ENCODE data around the gene RBM17.
"Not testable (repeated sequence)": the region's sequence is repeated elsewhere in the genome, so short reads cannot be mapped to it uniquely, and the experiment has no call there.

The RBM17 gene

GRCh38 chr10:6110136-6110535 lies 21.3 kb downstream of the RBM17 start:
- no peak for DNase-seq (ENCODE audit: low read depth in 3 of 3)

DNA sequence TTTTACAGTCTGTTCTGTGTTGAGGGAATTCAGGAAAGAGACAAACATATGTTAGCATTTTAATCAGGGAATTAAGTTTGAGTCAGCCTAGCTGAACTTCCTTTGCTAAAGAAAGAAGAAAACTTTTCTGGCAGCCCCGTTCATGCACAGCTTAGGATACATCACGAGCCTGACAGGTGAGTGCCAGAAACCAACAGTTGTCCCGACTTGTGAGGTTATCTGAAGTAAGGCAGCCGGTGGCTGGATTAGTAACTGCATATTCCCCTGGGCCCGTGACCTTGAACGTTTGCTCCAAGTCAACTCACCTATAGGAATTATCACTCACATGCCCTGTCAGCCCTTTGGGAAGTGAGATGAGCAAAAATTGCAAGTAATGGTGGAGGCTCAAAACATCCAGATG lies 24.1 kb downstream of the RBM17 start:
- DNase-seq (ENCODE audit: low read depth in 3 of 3) = no peak

DNA sequence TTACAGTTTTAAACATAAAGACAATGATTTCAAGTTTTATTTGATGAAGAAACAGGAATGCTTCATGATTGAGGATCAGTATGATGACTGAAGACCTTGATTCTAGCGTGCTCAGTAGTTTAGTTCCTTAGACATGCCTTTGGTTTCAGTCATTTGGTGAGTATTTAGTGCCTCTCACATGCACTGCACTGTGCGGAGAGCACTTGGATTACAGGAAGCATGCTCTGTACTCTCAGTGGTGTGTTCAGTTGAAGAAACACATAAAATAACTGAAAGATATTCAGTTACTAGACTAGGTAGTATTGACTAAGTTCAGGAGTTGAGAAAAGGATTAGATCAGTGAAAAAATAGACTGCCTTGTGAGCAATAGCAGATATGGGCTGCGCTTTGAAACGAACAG lies 25.5 kb downstream of the RBM17 start:
- no peak for DNase-seq (ENCODE audit: low read depth in 3 of 3)

DNA sequence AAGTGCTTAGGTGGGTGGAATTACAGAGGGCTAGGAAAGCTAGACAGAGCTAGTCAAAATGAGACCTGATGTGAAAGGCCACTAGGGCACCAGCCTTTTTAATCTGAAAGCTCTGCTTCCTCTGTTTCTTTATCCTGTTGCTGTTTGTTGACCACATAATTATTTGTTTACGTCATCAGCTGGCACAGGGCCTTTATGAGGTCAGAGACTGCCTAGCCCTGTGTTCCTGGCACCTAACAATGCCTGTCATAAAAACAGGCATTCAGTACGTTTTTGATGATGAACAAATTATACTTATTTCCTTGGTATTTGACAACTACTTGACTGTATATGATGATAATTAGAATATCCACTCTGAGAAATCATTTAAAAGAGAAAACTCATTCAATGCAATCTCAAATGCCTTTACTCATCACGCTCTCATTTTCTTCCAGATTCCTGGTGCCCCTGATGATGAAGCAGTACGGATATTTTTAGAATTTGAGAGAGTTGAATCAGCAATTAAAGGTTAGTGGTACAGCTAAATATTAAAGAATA lies 26.0 kb downstream of the RBM17 start:
- DNase-seq (ENCODE audit: low read depth in 3 of 3) = no peak

- no peak for DNase-seq (ENCODE audit: low read depth in 3 of 3)
These were observed 26.6 kb downstream of the RBM17 start for GRCh38 chr10:6115411-6115810.

- DNase-seq (ENCODE audit: low read depth in 3 of 3) = no peak
These were observed 27.1 kb downstream of the RBM17 start for GRCh38 chr10:6115824-6116350.

GRCh38 chr10:6116806-6117205 lies 28.0 kb downstream of the RBM17 start:
- DNase-seq (ENCODE audit: low read depth in 3 of 3) = no peak

DNA sequence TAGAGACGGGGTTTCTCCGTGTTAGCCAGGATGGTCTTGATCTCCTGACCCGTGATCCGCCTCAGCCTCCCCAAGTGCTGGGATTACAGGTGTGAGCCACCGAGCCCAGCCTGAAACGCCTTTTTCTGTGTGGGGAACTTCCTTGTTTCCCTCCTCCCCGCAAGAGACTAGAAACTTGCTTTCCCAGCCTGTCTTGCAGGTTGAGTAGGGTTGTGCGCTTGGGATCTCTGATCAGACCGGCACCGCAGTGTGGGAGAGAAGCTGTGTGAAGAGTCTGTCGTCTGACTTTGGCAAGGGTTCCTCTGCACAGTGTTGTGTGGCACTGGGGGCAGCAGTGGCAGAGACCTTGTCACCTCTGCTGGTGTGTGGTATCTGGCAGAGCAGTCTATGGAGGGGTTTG lies 28.9 kb downstream of the RBM17 start:
- no peak for DNase-seq (ENCODE audit: low read depth in 3 of 3)

DNA sequence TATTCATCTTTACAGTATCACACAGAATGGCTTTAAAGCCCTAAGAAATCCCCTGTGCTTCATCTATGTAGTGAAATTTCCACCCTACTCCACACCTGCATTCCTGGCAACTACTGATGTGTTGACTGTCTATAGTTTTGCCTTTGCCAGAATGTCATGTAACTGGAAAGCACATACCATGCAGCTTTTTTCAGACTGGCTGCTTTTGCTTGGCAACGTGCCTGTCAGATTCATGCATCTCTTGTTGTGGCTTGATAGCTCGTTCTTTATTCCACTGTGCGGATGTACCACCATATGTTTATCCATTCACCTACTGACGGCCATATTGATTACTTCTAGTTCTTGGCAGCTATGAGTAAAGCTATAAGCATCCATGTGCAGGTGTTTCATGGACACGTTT lies 30.6 kb downstream of the RBM17 start:
- no peak for DNase-seq (ENCODE audit: low read depth in 3 of 3)

- DNase-seq (ENCODE audit: low read depth in 3 of 3) = no peak
These were observed 31.1 kb downstream of the RBM17 start for GRCh38 chr10:6119962-6120361.

- no peak for DNase-seq (ENCODE audit: low read depth in 3 of 3)
These were observed 31.9 kb downstream of the RBM17 start for GRCh38 chr10:6120691-6121090.

DNA sequence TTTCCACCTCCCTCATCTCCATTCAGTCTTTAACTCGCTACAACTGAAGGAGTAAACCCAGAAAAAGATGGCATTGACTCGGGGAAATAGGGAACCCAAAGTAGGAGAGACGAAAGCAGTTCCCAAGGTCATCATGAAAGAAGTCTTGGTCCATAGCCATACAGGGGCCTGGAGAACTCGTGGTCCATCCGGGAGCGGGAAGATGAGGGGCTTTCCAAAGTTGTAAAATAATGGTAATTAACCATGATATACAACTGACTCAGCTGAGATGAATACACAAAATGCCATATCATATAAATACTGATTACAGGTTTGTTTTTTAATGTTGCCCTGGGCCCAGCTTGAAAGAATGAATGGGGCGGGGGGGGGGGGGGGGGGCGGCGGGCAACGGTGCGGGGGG lies 32.3 kb downstream of the RBM17 start:
- no peak for DNase-seq (ENCODE audit: low read depth in 3 of 3)

- DNase-seq (ENCODE audit: low read depth in 3 of 3) = no peak
These were observed 34.7 kb downstream of the RBM17 start for GRCh38 chr10:6123532-6123931.

- no peak for DNase-seq (ENCODE audit: low read depth in 3 of 3)
These were observed 35.8 kb downstream of the RBM17 start for GRCh38 chr10:6124666-6125065.

- not testable (repeated sequence) for DNase-seq (ENCODE audit: low read depth in 3 of 3)
These were observed 38.6 kb downstream of the RBM17 start for GRCh38 chr10:6127461-6127860.

DNA sequence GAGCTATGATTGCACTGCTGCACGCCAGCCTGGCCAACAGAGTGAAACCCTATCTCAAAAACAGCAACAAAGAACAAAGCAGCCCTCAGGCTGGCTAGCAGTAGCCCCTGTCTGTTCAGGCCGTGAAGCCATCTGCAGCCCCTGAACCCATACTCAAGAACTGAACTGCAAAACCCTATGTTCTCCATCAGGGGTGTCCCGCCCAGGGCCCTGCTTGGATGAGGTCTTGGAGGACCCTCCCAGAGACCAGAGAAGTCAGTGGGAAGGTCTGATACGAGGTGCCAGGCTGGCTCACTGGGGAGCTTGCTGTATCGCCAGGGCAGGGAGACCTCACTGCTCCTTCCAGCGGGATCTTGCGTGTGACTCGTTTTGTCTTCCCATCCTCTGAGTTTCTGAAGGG lies 39.3 kb downstream of the RBM17 start:
- DNase-seq (ENCODE audit: low read depth in 3 of 3) = no peak

DNA sequence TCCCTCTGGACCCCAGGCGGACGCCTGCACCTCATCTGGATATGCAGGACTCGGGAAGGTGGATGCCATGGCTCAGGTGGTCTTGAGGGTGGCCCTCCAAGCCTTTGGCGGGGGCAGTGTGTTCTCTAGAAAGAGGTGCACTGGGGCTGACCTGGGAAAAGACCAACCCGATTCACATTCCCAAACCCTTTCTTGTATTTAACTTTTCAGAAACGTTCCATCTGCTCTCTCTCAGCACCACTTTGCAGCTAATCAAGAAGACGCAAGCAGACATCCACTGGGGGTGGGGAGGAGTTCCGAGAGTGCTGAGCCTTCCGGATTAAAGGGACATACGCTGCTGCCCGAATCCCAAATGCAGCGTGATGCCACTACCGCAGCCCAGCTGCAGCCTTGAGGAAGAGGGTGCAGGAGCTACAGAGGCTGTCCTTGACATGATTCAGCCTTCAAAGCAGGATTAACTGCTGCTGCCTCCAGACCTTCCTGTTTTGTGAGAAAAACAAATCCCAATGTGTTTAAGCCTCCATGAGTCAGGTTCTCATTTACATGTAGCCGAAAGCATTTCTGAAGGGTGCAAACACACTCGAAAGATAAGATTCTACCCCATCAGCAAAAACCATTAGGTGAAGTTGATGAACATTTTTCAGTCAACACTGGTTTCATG lies 39.9 kb downstream of the RBM17 start:
- no peak for DNase-seq (ENCODE audit: low read depth in 3 of 3)

DNA sequence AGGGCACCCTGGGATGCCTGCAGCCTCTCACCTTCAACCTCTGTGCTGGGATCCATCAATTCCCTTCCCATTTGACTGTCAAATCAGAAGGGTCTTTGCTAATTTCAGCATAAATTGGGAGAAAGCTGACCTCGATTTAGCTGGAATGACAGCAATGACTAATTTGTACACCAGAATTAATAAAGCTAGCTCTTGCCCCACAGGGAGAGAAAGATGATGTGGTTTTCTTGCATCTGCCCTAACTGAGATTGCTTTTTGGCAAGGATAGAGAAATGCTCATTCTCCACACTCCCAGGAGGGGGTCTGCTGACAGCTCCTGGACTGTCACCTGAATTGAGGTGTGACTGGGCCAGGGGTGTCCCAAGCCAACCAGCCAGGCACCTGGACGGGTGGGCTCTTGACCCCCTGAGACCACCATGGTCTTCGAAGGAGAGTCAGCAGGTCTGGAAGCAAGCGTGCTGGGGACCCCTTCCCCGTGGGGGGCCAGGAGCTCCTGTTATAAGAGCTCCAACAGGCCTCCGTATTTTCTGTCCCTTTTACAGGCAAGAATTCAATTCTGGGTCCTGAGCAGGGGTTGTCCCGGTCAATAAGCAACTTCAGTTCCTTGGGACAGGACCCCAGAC lies 42.1 kb downstream of the RBM17 start:
- no peak for DNase-seq (ENCODE audit: low read depth in 3 of 3)

- no peak for DNase-seq (ENCODE audit: low read depth in 3 of 3)
These were observed 44.7 kb downstream of the RBM17 start for GRCh38 chr10:6133331-6134098.

DNA sequence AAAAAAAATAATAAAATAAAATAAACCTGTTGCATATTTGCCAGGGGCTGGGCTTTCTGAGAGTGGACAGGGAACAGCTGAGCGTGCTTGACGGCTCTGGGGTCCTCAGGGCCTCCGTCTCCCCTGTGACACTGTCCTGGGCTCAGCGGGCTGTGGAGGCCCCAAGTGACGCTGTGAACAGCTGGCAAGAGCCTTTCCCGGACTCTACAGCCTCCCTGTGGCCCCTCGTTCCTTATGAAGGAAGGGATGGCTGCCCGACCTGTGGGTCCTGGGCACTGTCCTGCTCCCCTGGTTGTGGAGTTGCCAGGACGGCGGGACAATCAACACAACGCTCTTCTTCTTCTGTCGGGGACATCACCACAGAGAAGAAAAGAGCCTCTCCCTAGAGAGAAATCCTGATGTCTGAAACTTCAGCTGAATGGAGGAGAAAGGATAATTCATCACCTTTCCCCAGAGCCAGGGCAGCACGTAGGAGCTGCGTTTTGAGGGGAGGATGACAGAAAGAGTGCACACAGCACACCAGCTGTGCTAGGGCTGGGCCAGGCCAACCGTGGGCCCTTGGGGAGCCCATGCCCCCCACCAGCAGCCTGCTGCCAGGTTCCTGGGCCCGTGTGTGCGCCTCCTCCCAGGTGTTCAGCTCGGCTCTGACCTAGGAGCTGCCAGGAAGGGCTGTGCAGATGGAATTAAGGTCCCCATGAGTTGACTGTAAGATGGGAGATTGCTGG lies 45.4 kb downstream of the RBM17 start:
- DNase-seq (ENCODE audit: low read depth in 3 of 3) = no peak

DNA sequence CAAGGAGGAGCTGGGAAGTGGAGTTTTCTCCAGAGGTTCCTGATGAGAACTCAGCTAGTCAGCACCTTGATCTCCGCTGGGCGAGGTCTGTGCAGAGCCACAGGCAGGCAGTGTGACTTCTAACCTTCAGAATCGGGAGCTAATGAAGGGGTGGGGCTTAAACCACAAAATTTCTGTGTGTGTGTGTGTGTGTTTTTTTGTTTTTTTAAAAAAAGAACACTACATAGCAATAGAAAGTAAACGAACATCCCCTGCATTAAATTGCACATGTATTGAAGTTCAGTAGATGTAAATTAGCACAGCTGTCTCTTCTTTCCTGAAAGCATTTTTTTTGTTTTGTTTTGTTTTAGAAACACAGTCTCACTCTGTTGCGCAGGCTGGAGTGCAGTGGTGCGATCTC lies 46.2 kb downstream of the RBM17 start:
- no peak for DNase-seq (ENCODE audit: low read depth in 3 of 3)

DNA sequence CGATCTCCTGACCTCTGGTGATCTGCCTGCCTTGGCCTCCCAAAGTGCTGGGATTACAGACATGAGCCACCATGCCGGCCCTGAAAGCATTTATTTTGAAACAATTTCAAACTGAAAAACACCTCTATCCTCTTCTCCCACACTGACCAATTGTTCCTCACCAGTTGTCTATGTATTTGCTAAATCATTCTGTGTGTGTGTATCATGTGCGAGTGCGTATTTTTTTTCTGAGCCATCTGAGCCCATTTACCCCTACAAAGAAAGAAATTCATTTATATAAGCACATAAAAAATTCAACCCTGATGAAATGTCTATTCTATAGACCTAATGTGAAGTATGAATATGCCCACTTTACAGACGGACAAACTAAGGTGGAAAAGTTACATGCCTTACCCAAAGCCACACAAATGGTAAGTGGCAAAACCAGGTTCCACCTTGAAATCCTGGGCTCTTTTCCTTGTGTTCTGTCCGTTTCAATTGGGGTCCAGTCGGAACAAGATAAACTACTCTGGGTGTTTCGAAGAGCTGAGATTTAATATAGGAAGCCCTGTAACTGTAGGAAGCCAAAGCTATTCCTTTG lies 46.8 kb downstream of the RBM17 start:
- DNase-seq (ENCODE audit: low read depth in 3 of 3) = no peak
